ENCODE results near the gene KLF11. TPM values are rescaled to one million over a fixed set of nuclear protein-coding genes. Genes with fewer than 3 reads are reported as not detected.

The KLF11 gene
- total and polyA plus RNA-seq, 4 experiments from 2014 or later, result 7.0 to 9.8 (median 7.9) TPM

- CTCF ChIA-PET (ENCODE audit: partially characterized antibody), result interaction anchor here (0.9 to 2.3 kb wide), 5 partner anchors 8 to 36 kb away, joined by 3 to 13 read pairs (median 3); no protein-coding TSS in a partner anchor
- Histone ChIP-seq H3K27me3 (ENCODE audit: insufficient read depth, low read length) (no peaks in the 10 kb centered on the region), H3K9me3 (ENCODE audit: control insufficient read depth in 1 of 2, low read length in 2 of 2) (no peaks in the 10 kb centered on the region), H3K4me1 (ENCODE audit: insufficient read depth, low read length) (no peaks in the 10 kb centered on the region), H3K27ac (ENCODE audit: low read depth, low read length) (no peak overlapping the region), H3K36me3 (ENCODE audit: insufficient read depth, low read length) (no peaks in the 10 kb centered on the region), H3K4me3 (ENCODE audit: low read length in 2 of 2) (no peak overlapping the region)
- no peak for DNase-seq
- peaks cover 0 to 13% (median 4%) of the 10 kb centered on the region in 8 donors for H3K9me3 Mint-ChIP-seq
- H3K4me3 Mint-ChIP-seq, result no peak overlapping the region
- H3K4me1 Mint-ChIP-seq, result peaks cover 0 to 3% (median 0%) of the 10 kb centered on the region in 4 donors
- H3K27ac Mint-ChIP-seq, result no peak overlapping the region
- intact Hi-C loops (cut with micrococcal nuclease), result no loop called here
- POLR2A ChIA-PET (ENCODE audit: partially characterized antibody), result no interaction called here
- peaks cover 0 to 2% of the 10 kb centered on the region in 2 donors for H3K27me3 Mint-ChIP-seq
- H3K36me3 Mint-ChIP-seq, result peaks cover 0 to 2% of the 10 kb centered on the region in 2 donors
Observed at GRCh38 chr2:10019602-10020400, 23.5 kb upstream of the KLF11 start.

GRCh38 chr2:10022041-10022421 is 21.3 kb upstream of the KLF11 start:
- POLR2A ChIA-PET (ENCODE audit: partially characterized antibody), result no interaction called here
- CTCF ChIA-PET (ENCODE audit: partially characterized antibody), result interaction anchor here (1.2 kb wide), 1 partner anchor 38 kb away, joined by 3 read pairs; no protein-coding TSS in a partner anchor
- no peak overlapping the region for H3K4me3 ChIP-seq (ENCODE audit: low read length in 2 of 2)

GRCh38 chr2:10022445-10022844 is 20.9 kb upstream of the KLF11 start:
- Mint-ChIP-seq H3K9me3 (peaks cover 0 to 4% (median under 1%) of the 10 kb centered on the region in 8 donors), H3K27ac (peak overlapping the region in 2 of 7 donors; percentile 14), H3K27me3 (no peaks in the 10 kb centered on the region), H3K4me1 (peaks cover 0 to 2% (median under 1%) of the 10 kb centered on the region in 4 donors), H3K4me3 (no peak overlapping the region), H3K36me3 (no peaks in the 10 kb centered on the region)
- ChIA-PET CTCF (ENCODE audit: partially characterized antibody) (interaction anchor here (1.2 kb wide), 1 partner anchor 38 kb away, joined by 3 read pairs; no protein-coding TSS in a partner anchor), POLR2A (ENCODE audit: partially characterized antibody) (no interaction called here)
- Histone ChIP-seq H3K27ac (ENCODE audit: low read depth, low read length) (no peak overlapping the region), H3K27me3 (ENCODE audit: insufficient read depth, low read length) (no peaks in the 10 kb centered on the region), H3K9me3 (ENCODE audit: control insufficient read depth in 1 of 2, low read length in 2 of 2) (no peaks in the 10 kb centered on the region), H3K4me3 (ENCODE audit: low read length in 2 of 2) (no peak overlapping the region), H3K4me1 (ENCODE audit: insufficient read depth, low read length) (no peaks in the 10 kb centered on the region), H3K36me3 (ENCODE audit: insufficient read depth, low read length) (no peaks in the 10 kb centered on the region)
- intact Hi-C loops (cut with micrococcal nuclease), result no loop called here
- DNase-seq, result no peak

More at GRCh38 chr2:10022041-10022421, 21.3 kb upstream of the KLF11 start:
- DNase-seq, result no peak
- Mint-ChIP-seq H3K9me3 (peaks cover 0 to 7% (median 2%) of the 10 kb centered on the region in 8 donors), H3K4me3 (no peak overlapping the region), H3K36me3 (peaks cover 0 to 2% of the 10 kb centered on the region in 2 donors), H3K27ac (no peak overlapping the region), H3K4me1 (peaks cover 0 to 3% (median 1%) of the 10 kb centered on the region in 4 donors), H3K27me3 (peaks cover 0 to 2% of the 10 kb centered on the region in 2 donors)
- no peak overlapping the region for H3K27ac ChIP-seq (ENCODE audit: low read depth, low read length)
- H3K36me3 ChIP-seq (ENCODE audit: insufficient read depth, low read length), result no peaks in the 10 kb centered on the region
- H3K4me1 ChIP-seq (ENCODE audit: insufficient read depth, low read length), result no peaks in the 10 kb centered on the region
- intact Hi-C loops (cut with micrococcal nuclease), result no loop called here
- no peaks in the 10 kb centered on the region for H3K27me3 ChIP-seq (ENCODE audit: insufficient read depth, low read length)
- no peaks in the 10 kb centered on the region for H3K9me3 ChIP-seq (ENCODE audit: control insufficient read depth in 1 of 2, low read length in 2 of 2)

GRCh38 chr2:10022966-10023662 is 20.2 kb upstream of the KLF11 start:
- Mint-ChIP-seq H3K36me3 (no peaks in the 10 kb centered on the region), H3K9me3 (peaks cover 0 to 2% (median 0%) of the 10 kb centered on the region in 8 donors), H3K27ac (peak overlapping the region in 2 of 7 donors; percentile 14), H3K27me3 (no peaks in the 10 kb centered on the region), H3K4me3 (no peak overlapping the region), H3K4me1 (peaks cover 1 to 4% (median 3%) of the 10 kb centered on the region in 4 donors)
- ChIA-PET CTCF (ENCODE audit: partially characterized antibody) (no interaction called here), POLR2A (ENCODE audit: partially characterized antibody) (no interaction called here)
- H3K27ac ChIP-seq (ENCODE audit: low read depth, low read length), result no peak overlapping the region
- intact Hi-C loops (cut with micrococcal nuclease), result no loop called here
- DNase-seq, result no peak
- H3K9me3 ChIP-seq (ENCODE audit: control insufficient read depth in 1 of 2, low read length in 2 of 2), result no peaks in the 10 kb centered on the region
- H3K27me3 ChIP-seq (ENCODE audit: insufficient read depth, low read length), result no peaks in the 10 kb centered on the region
- H3K4me3 ChIP-seq (ENCODE audit: low read length in 2 of 2), result no peak overlapping the region
- peaks cover 5% of the 10 kb centered on the region for H3K4me1 ChIP-seq (ENCODE audit: insufficient read depth, low read length)
- H3K36me3 ChIP-seq (ENCODE audit: insufficient read depth, low read length), result no peaks in the 10 kb centered on the region

- Histone ChIP-seq H3K9me3 (ENCODE audit: control insufficient read depth in 1 of 2, low read length in 2 of 2) (no peaks in the 10 kb centered on the region), H3K4me3 (ENCODE audit: low read length in 2 of 2) (no peak overlapping the region), H3K36me3 (ENCODE audit: insufficient read depth, low read length) (no peaks in the 10 kb centered on the region), H3K27ac (ENCODE audit: low read depth, low read length) (no peak overlapping the region), H3K4me1 (ENCODE audit: insufficient read depth, low read length) (peaks cover 30% of the 10 kb centered on the region), H3K27me3 (ENCODE audit: insufficient read depth, low read length) (no peaks in the 10 kb centered on the region)
- ChIA-PET CTCF (ENCODE audit: partially characterized antibody) (interaction anchor here (0.7 to 2.3 kb wide), 5 partner anchors 8 to 216 kb away, joined by 3 to 9 read pairs (median 4); no protein-coding TSS in a partner anchor), POLR2A (ENCODE audit: partially characterized antibody) (interaction anchor here (3.2 kb wide), 1 partner anchor 16 kb away, joined by 30 read pairs; the partner anchor contains the start of gene KLF11)
- peak overlapping the region in 2 of 7 donors; percentile 43 to 68 for H3K27ac Mint-ChIP-seq
- H3K27me3 Mint-ChIP-seq, result no peaks in the 10 kb centered on the region
- H3K36me3 Mint-ChIP-seq, result no peaks in the 10 kb centered on the region
- no peak for DNase-seq
- H3K4me3 Mint-ChIP-seq, result peak overlapping the region in 1 of 8 donors; percentile 32
- H3K4me1 Mint-ChIP-seq, result peaks cover 6 to 32% (median 23%) of the 10 kb centered on the region in 4 donors
- no peaks in the 10 kb centered on the region for H3K9me3 Mint-ChIP-seq
- intact Hi-C loops (cut with micrococcal nuclease), result no loop called here
Observed at GRCh38 chr2:10026940-10027569, 16.3 kb upstream of the KLF11 start.

- Histone ChIP-seq H3K4me1 (ENCODE audit: insufficient read depth, low read length) (peaks cover 30% of the 10 kb centered on the region), H3K9me3 (ENCODE audit: control insufficient read depth in 1 of 2, low read length in 2 of 2) (no peaks in the 10 kb centered on the region), H3K27me3 (ENCODE audit: insufficient read depth, low read length) (no peaks in the 10 kb centered on the region), H3K4me3 (ENCODE audit: low read length in 2 of 2) (no peak overlapping the region), H3K36me3 (ENCODE audit: insufficient read depth, low read length) (no peaks in the 10 kb centered on the region), H3K27ac (ENCODE audit: low read depth, low read length) (no peak overlapping the region)
- ChIA-PET POLR2A (ENCODE audit: partially characterized antibody) (interaction anchor here (0.8 to 3.2 kb wide), 2 partner anchors 15 to 1316 kb away, joined by 3 to 30 read pairs; partner anchors contain the start of gene KLF11), CTCF (ENCODE audit: partially characterized antibody) (interaction anchor here (1.0 to 5.1 kb wide), 6 partner anchors 9 to 214 kb away, joined by 3 to 35 read pairs (median 6); partner anchors contain the start of gene TAF1B)
- Mint-ChIP-seq H3K27me3 (no peaks in the 10 kb centered on the region), H3K27ac (peak overlapping the region in 3 of 7 donors; percentile 42 to 68 (median 52)), H3K4me1 (peaks cover 4 to 32% (median 23%) of the 10 kb centered on the region in 4 donors), H3K4me3 (peak overlapping the region in 1 of 8 donors; percentile 32), H3K36me3 (no peaks in the 10 kb centered on the region), H3K9me3 (no peaks in the 10 kb centered on the region)
- DNase-seq, result no peak
- intact Hi-C loops (cut with micrococcal nuclease), result no loop called here
Observed at GRCh38 chr2:10027660-10028330, 15.6 kb upstream of the KLF11 start.
